Ishikawa (cell line): ENCODE results near the gene ENG.

Experiments used
- EP300 ChIP-seq: IDR thresholded peaks from 2 replicates; pipeline ENCODE4 v1.6.1; 2012; ENCODE audit warnings: borderline replicate concordance
- MAX ChIP-seq: IDR thresholded peaks from 2 replicates; pipeline ENCODE4 v1.6.1; 2012

GRCh38 chr9:127857278-127857677 is 2.8 kb upstream of the ENG start:
- TF ChIP-seq EP300 (no peak), MAX (no peak)
